NCI-H774 (cell line): ENCODE data around the gene TPRG1.
"Not testable (repeated sequence)": the region's sequence is repeated elsewhere in the genome, so short reads cannot be mapped to it uniquely, and the experiment has no call there.

Experiments
- DNase-seq: peaks from one replicate; lab custom pipeline; 2025; lab: John Stamatoyannopoulos, UW

TPRG1 gene

GRCh38 chr3:189312866-189313265 is 141.1 kb downstream of the TPRG1 start:
- no peak for DNase-seq

- peak; percentile 50 for DNase-seq
Observed at GRCh38 chr3:189316296-189317019, 144.7 kb downstream of the TPRG1 start.

- no peak for DNase-seq
Observed at GRCh38 chr3:189317911-189318310, 146.1 kb downstream of the TPRG1 start.

- no peak for DNase-seq
Observed at GRCh38 chr3:189320511-189320910, 148.7 kb downstream of the TPRG1 start.

- no peak for DNase-seq
Observed at GRCh38 chr3:189322339-189322738, 150.6 kb downstream of the TPRG1 start.

GRCh38 chr3:189324538-189325138 is 152.9 kb downstream of the TPRG1 start:
- DNase-seq: peak; percentile 82

- no peak for DNase-seq
Observed at GRCh38 chr3:189325454-189325853, 153.7 kb downstream of the TPRG1 start.

GRCh38 chr3:189329630-189330029 is 157.9 kb downstream of the TPRG1 start:
- DNase-seq: not testable (repeated sequence)

GRCh38 chr3:189330066-189330465 is 158.3 kb downstream of the TPRG1 start:
- DNase-seq: no peak

GRCh38 chr3:189331002-189331418 is 159.2 kb downstream of the TPRG1 start:
- no peak for DNase-seq

- DNase-seq: peak; percentile 64
Observed at GRCh38 chr3:189334064-189334920, 162.5 kb downstream of the TPRG1 start.

- no peak for DNase-seq
Observed at GRCh38 chr3:189337673-189338091, 165.9 kb downstream of the TPRG1 start.

GRCh38 chr3:189338366-189338765 is 166.6 kb downstream of the TPRG1 start:
- DNase-seq: no peak

GRCh38 chr3:189339996-189340395 is 168.2 kb downstream of the TPRG1 start:
- DNase-seq: no peak

GRCh38 chr3:189340680-189341460 is 169.1 kb downstream of the TPRG1 start:
- no peak for DNase-seq

- DNase-seq: no peak
Observed at GRCh38 chr3:189342811-189343210, 171.0 kb downstream of the TPRG1 start.

GRCh38 chr3:189344996-189345395 is 173.2 kb downstream of the TPRG1 start:
- DNase-seq: no peak

- no peak for DNase-seq
Observed at GRCh38 chr3:189349772-189350171, 178.0 kb downstream of the TPRG1 start.

- DNase-seq: no peak
Observed at GRCh38 chr3:189353318-189353965, 181.7 kb downstream of the TPRG1 start.

- DNase-seq: no peak
Observed at GRCh38 chr3:189353988-189354889, 182.5 kb downstream of the TPRG1 start.
